Heart left ventricle (tissue), 16 donors: ENCODE data around the gene CENPV. TPM values are rescaled to one million over a fixed set of nuclear protein-coding genes. Genes with fewer than 3 reads are reported as not detected.
A peak's percentile ranks its signal among the peaks of the same experiment; 100 is the strongest.

Experiments used
- ATAC-seq, 4 donors: fragments of 200-7000 bp; cut with Tn5 transposase; one replicate each; pipeline ENCODE4 v1.9.1; 2020 to 2022; ENCODE audit warnings: moderate library complexity in 4 of 4, mild to moderate bottlenecking in 3 of 4, moderate number of reproducible peaks in 1 of 4
- DNase-seq, 5 donors: peaks; one replicate each; pipeline ENCODE4 v3.0.0-alpha.2; 2020
- H3K27ac ChIP-seq, 12 donors: fragments of 200-600 bp; sonication (generic) in 4 of 12; one replicate each; pipeline versions ENCODE4 v1.5.0 to v1.8.0; 2016 to 2022; ENCODE audit warnings: mild to moderate bottlenecking in 2 of 12
- H3K27me3 ChIP-seq, 9 donors: fragments of 200-600 bp; sonication (generic) in 2 of 9; one replicate each; pipeline versions ENCODE4 v1.5.1 to v1.8.0; 2016 to 2022; ENCODE audit warnings: mild to moderate bottlenecking in 3 of 9
- H3K36me3 ChIP-seq, 9 donors: fragments of 200-600 bp; sonication (generic) in 2 of 9; one replicate each; pipeline versions ENCODE4 v1.5.0 to v1.8.0; 2018 to 2022; ENCODE audit warnings: mild to moderate bottlenecking in 2 of 9
- H3K4me1 ChIP-seq, 12 donors: fragments of 200-600 bp; sonication (generic) in 4 of 12; one replicate each; pipeline versions ENCODE4 v1.5.0 to v1.8.0; 2016 to 2022; ENCODE audit warnings: mild to moderate bottlenecking in 3 of 12
- H3K4me3 ChIP-seq, 12 donors: fragments of 200-600 bp; sonication (generic) in 4 of 12; one replicate each; pipeline versions ENCODE4 v1.5.0 to v1.8.0; 2017 to 2022; ENCODE audit warnings: mild to moderate bottlenecking in 9 of 12, moderate library complexity in 4 of 12
- H3K9me3 ChIP-seq, 12 donors: fragments of 200-600 bp; sonication (generic) in 4 of 12; one replicate each; pipeline versions ENCODE4 v1.5.0 to v1.8.0; 2016 to 2022; ENCODE audit warnings: mild to moderate bottlenecking in 1 of 12
- CTCF ChIP-seq, 12 donors: fragments of 200-600 bp; sonication (generic) in 4 of 12; IDR thresholded peaks; one replicate each; pipeline versions ENCODE4 v1.5.0 to v1.8.0; 2018 to 2022; ENCODE audit warnings: antibody characterized with exemption in 12 of 12, mild to moderate bottlenecking in 5 of 12
- POLR2A ChIP-seq, 2 donors: fragments of 450-650 bp; IDR thresholded peaks; one replicate each; pipeline ENCODE4 v1.6.1; 2017; ENCODE audit warnings: antibody characterized with exemption in 2 of 2, mild to moderate bottlenecking in 2 of 2, moderate library complexity in 2 of 2
- WGBS, 4 donors: extraction: QIAGEN DNeasy Blood & Tissue Kit in 2 of 4; methylation state at CpG; one replicate each; pipeline versions ENCODE4 v1.1.5 to v1.1.7; 2013 to 2018; 5-methylcytosine and 5-hydroxymethylcytosine counted together
- intact Hi-C, 10 donors: fragments of 100-400 bp; cut with DNase I; formaldehyde crosslinking; loops; one replicate each; pipeline versions ENCODE4 v1.11.1 to v1.14.2; 2022
- polyA plus RNA-seq, 2 donors: library from polyadenylated mRNA; stranded (reverse); fragments of 200-250 nt; gene quantifications; one replicate each; pipeline ENCODE4 v1.2.3, GENCODE V29; 2013
- total RNA-seq, 9 donors: library from RNA; depleted of rRNA in 2 of 9; stranded (reverse); fragments of >200 nt in 2 of 9; fragmentation: NEBNext Ultra II Directional in 3 of 9; extraction: Animal tissue kit (Norgen Biotek cat#: 25700) in 3 of 9; gene quantifications; one replicate each; pipeline versions ENCODE4 v1.1.0 to v1.2.4, GENCODE V29; 2016 to 2023
- donor health status: ischemic (EF 13 %, LVEDD 7.1; RV severe dilation, severe dysfunction).
- donor health status: healthy with polysubstance abuse.
- donor health status: DM: no; HTN: yes; CAD: no.
- donor health status: DM: no; HTN: no; CAD: no.
- donor health status: ischemic (EF 25% LVEDD 6.9; RV normal size, moderate dysfunction).
- donor health status: ischemic (EF 25% LVEDD 5.7; RV mildly dilated, moderate dysfunction).
- donor health status: healthy.
- donor health status: DM: yes; HTN: yes; CAD: no.
- donor health status: ischemic (EF 35%, LVEDD 5.7; RV mildly dilated, moderate dysfunction).
- donor health status: nonischemic (EF 11% LVEDD 7.7; RV severe dilation, severe dysfunction).
- donor health status: DM: yes; HTN: yes; CAD: no.
- donor health status: PGD.
- donor health status: ischemic (EF 29% LVEDD 5.4; RV normal size, mild dysfunction).
- donor health status: nonischemic (EF 23%, LVEDD 6.1; RV moderate dilation, normal function).

Gene CENPV
- total and polyA plus RNA-seq, 11 donors: 9.1 to 18.7 (median 11.5) TPM

- Histone ChIP-seq H3K36me3 (no peaks in the 10 kb centered on the region), H3K4me1 (peaks cover 0 to 5% (median 0%) of the 10 kb centered on the region in 12 donors), H3K27me3 (no peaks in the 10 kb centered on the region), H3K4me3 (no peak overlapping the region), H3K27ac (peak overlapping the region in 1 of 12 donors; percentile 31), H3K9me3 (no peaks in the 10 kb centered on the region)
- DNase-seq (no peak), ATAC-seq (no peak)
- TF ChIP-seq POLR2A (IDR thresholded peaks at IDR 0.05) (no peak), CTCF (IDR thresholded peaks at IDR 0.05) (no peak)
- intact Hi-C loops: loop anchor here in 5 of 10 donors (5.0 to 10.0 kb wide), 2 partner anchors 50 to 158 kb away; partner anchors contain the start of gene TRPV2 (in 3 of the 5)
Measured at GRCh38 chr17:16364625-16365024, 11.4 kb upstream of the CENPV start.

- peaks cover 0 to 5% (median 0%) of the 10 kb centered on the region in 12 donors for H3K4me1 ChIP-seq
- TF ChIP-seq POLR2A (IDR thresholded peaks at IDR 0.05) (no peak), CTCF (IDR thresholded peaks at IDR 0.05) (peak; percentile 87 to 96 (median 92))
- no peaks in the 10 kb centered on the region for H3K27me3 ChIP-seq
- intact Hi-C loops: loop anchor here in 9 of 10 donors (1.0 to 10.0 kb wide), 5 partner anchors 51 to 158 kb away; partner anchors contain the start of gene TRPV2 (in 4 of the 9)
- peak; percentile 56 to 73 (median 66) for DNase-seq
- no peak overlapping the region for H3K4me3 ChIP-seq
- no peaks in the 10 kb centered on the region for H3K9me3 ChIP-seq
- H3K36me3 ChIP-seq: no peaks in the 10 kb centered on the region
- peak; percentile 63 to 88 (median 82) for ATAC-seq
- H3K27ac ChIP-seq: peak overlapping the region in 2 of 12 donors; percentile 5 to 31
- WGBS, 4 donors: 8 to 14% (median 11%) methylated on average over 6 of the region's 6 CpGs
Measured at GRCh38 chr17:16363749-16364536, 10.7 kb upstream of the CENPV start.

DNA sequence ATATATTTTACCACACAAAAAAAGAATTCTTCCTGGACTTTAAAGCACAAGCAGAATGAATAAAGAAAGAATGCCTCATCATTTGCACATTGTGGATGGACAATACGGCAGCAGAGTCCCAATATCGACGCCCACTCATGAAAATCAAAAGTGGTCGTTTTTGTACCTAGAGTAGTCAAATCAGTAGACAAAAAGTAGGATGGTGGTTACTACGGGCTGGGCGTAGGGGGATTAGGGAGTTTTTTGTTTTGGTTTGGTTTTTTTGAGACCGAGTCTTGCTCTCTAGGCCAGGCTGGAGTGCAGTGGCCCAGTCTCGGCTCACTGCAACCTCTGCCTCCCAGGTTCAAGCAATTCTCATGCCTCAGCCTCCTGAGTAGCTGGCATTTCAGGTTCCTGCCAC, 8.6 kb upstream of the CENPV start:
- H3K27ac ChIP-seq: no peak overlapping the region
- intact Hi-C loops: loop anchor here in 8 of 10 donors (2.0 to 10.0 kb wide), 4 partner anchors 53 to 160 kb away; partner anchors contain the start of gene TRPV2 (in 4 of the 8)
- no peaks in the 10 kb centered on the region for H3K36me3 ChIP-seq
- no peaks in the 10 kb centered on the region for H3K27me3 ChIP-seq
- TF ChIP-seq POLR2A (IDR thresholded peaks at IDR 0.05) (no peak), CTCF (IDR thresholded peaks at IDR 0.05) (no peak)
- H3K4me1 ChIP-seq: peaks cover 0 to 5% (median 0%) of the 10 kb centered on the region in 12 donors
- ATAC-seq (no peak), DNase-seq (no peak)
- H3K9me3 ChIP-seq: no peaks in the 10 kb centered on the region
- no peak overlapping the region for H3K4me3 ChIP-seq
- 84 to 88% (median 86%) methylated on average over 8 of the region's 8 CpGs for WGBS, 4 donors

- peaks cover 0 to 4% (median 0%) of the 10 kb centered on the region in 9 donors for H3K27me3 ChIP-seq
- no peaks in the 10 kb centered on the region for H3K9me3 ChIP-seq
- H3K4me1 ChIP-seq: peaks cover 0 to 4% (median 0%) of the 10 kb centered on the region in 12 donors
- no peaks in the 10 kb centered on the region for H3K36me3 ChIP-seq
- no peak overlapping the region for H3K4me3 ChIP-seq
- intact Hi-C loops: no loop called here
- no peak for ATAC-seq
- H3K27ac ChIP-seq: no peak overlapping the region
- DNase-seq: no peak
- TF ChIP-seq CTCF (IDR thresholded peaks at IDR 0.05) (no peak), POLR2A (IDR thresholded peaks at IDR 0.05) (no peak)
Measured at GRCh38 chr17:16358394-16358793, 5.1 kb upstream of the CENPV start.
